ENCODE results near the gene LSAMP. TPM values are rescaled to one million over a fixed set of nuclear protein-coding genes. Genes with fewer than 3 reads are reported as not detected.

LSAMP gene
- total RNA-seq, 1 experiment from 2014 or later, result 0.21 TPM

GRCh38 chr3:116356056-116356455 is 89.2 kb downstream of the LSAMP start:
- DNase-seq (ENCODE audit: low read depth), result no peak

- no peak for DNase-seq (ENCODE audit: low read depth)
These were observed 90.9 kb downstream of the LSAMP start for GRCh38 chr3:116354382-116354781.

GRCh38 chr3:116350119-116350733 is 95.1 kb downstream of the LSAMP start:
- DNase-seq (ENCODE audit: low read depth), result no peak

- no peak for DNase-seq (ENCODE audit: low read depth)
These were observed 97.1 kb downstream of the LSAMP start for GRCh38 chr3:116348216-116348615.

GRCh38 chr3:116342499-116342898 is 102.8 kb downstream of the LSAMP start:
- DNase-seq (ENCODE audit: low read depth), result no peak

- peak; percentile 16 for DNase-seq (ENCODE audit: low read depth)
These were observed 103.4 kb downstream of the LSAMP start for GRCh38 chr3:116341899-116342298.

- DNase-seq (ENCODE audit: low read depth), result no peak
These were observed 103.9 kb downstream of the LSAMP start for GRCh38 chr3:116341381-116341780.

- DNase-seq (ENCODE audit: low read depth), result no peak
These were observed 104.5 kb downstream of the LSAMP start for GRCh38 chr3:116340680-116341216.

GRCh38 chr3:116339441-116340028 is 105.8 kb downstream of the LSAMP start:
- DNase-seq (ENCODE audit: low read depth), result peak; percentile 14

GRCh38 chr3:116338713-116339112 is 106.6 kb downstream of the LSAMP start:
- no peak for DNase-seq (ENCODE audit: low read depth)

GRCh38 chr3:116337229-116337628 is 108.1 kb downstream of the LSAMP start:
- DNase-seq (ENCODE audit: low read depth), result no peak

- no peak for DNase-seq (ENCODE audit: low read depth)
These were observed 113.9 kb downstream of the LSAMP start for GRCh38 chr3:116331380-116331779.

GRCh38 chr3:116322750-116323375 is 122.4 kb downstream of the LSAMP start:
- DNase-seq (ENCODE audit: low read depth), result no peak

GRCh38 chr3:116318370-116318769 is 126.9 kb downstream of the LSAMP start:
- DNase-seq (ENCODE audit: low read depth), result no peak

GRCh38 chr3:116316771-116317170 is 128.5 kb downstream of the LSAMP start:
- DNase-seq (ENCODE audit: low read depth), result no peak

- DNase-seq (ENCODE audit: low read depth), result no peak
These were observed 130.8 kb downstream of the LSAMP start for GRCh38 chr3:116314476-116314875.

- DNase-seq (ENCODE audit: low read depth), result no peak
These were observed 138.6 kb downstream of the LSAMP start for GRCh38 chr3:116306720-116307119.

GRCh38 chr3:116306149-116306548 is 139.1 kb downstream of the LSAMP start:
- DNase-seq (ENCODE audit: low read depth), result no peak

GRCh38 chr3:116302087-116302747 is 143.1 kb downstream of the LSAMP start:
- peak; percentile 77 for DNase-seq (ENCODE audit: low read depth)

- no peak for DNase-seq (ENCODE audit: low read depth)
These were observed 143.9 kb downstream of the LSAMP start for GRCh38 chr3:116301422-116301821.

- DNase-seq (ENCODE audit: low read depth), result no peak
These were observed 145.1 kb downstream of the LSAMP start for GRCh38 chr3:116300226-116300625.

- DNase-seq (ENCODE audit: low read depth), result no peak
These were observed 145.6 kb downstream of the LSAMP start for GRCh38 chr3:116299646-116300081.
